AG09309 (cell line): ENCODE measurements around the gene ITGAL.

Experiments used
- DNase-seq: peaks from one replicate; pipeline ENCODE4 v3.0.0-alpha.2; 2010; ENCODE audit warnings: low read depth
- H3K4me3 ChIP-seq: 2 replicates; pipeline ENCODE4 v1.5.1; 2011; ENCODE audit warnings: mild to moderate bottlenecking, low read depth, low read length, moderate library complexity; ENCODE audit not compliant: control insufficient read depth
- CTCF ChIP-seq: IDR thresholded peaks from 2 replicates; pipeline ENCODE4 v1.5.1; 2011; ENCODE audit warnings: mild to moderate bottlenecking, low read depth, low read length, inconsistent platforms; ENCODE audit not compliant: insufficient read depth, control insufficient read depth; ENCODE audit errors: missing control alignments

The ITGAL gene

GRCh38 chr16:30510376-30510938, 37.9 kb downstream of the ITGAL start:
- no peak for DNase-seq
- H3K4me3 ChIP-seq: no peak overlapping the region
- TF ChIP-seq CTCF: no peak

- no peak for DNase-seq
- H3K4me3 ChIP-seq: no peak overlapping the region
- no peak for TF ChIP-seq CTCF
Observed at GRCh38 chr16:30511509-30511908, 39.0 kb downstream of the ITGAL start.

- no peak for TF ChIP-seq CTCF
- H3K4me3 ChIP-seq: no peak overlapping the region
- DNase-seq: no peak
Observed at GRCh38 chr16:30515275-30515674, 42.7 kb downstream of the ITGAL start.

- DNase-seq: no peak
- H3K4me3 ChIP-seq: no peak overlapping the region
- TF ChIP-seq CTCF: no peak
Observed at GRCh38 chr16:30518552-30518951, 46.0 kb downstream of the ITGAL start.

GRCh38 chr16:30519120-30520049, 46.8 kb downstream of the ITGAL start:
- no peak for TF ChIP-seq CTCF
- no peak for DNase-seq
- no peak overlapping the region for H3K4me3 ChIP-seq

GRCh38 chr16:30521476-30521872, 48.9 kb downstream of the ITGAL start:
- no peak for TF ChIP-seq CTCF
- H3K4me3 ChIP-seq: no peak overlapping the region
- no peak for DNase-seq
